PC-9 (cell line): ENCODE data around the gene GLYATL1. TPM values are rescaled to one million over a fixed set of nuclear protein-coding genes. Genes with fewer than 3 reads are reported as not detected.

Source experiments
- BruUV-seq: library from RNA; stranded (reverse); fragments of 400-500 nt; replicated peaks from 2 replicates; lab custom pipeline; 2021; lab: Mats Ljungman, UMichigan
- CTCF ChIA-PET: fragments of 300-600 bp; sonication (Branson Sonifier 250); formaldehyde crosslinking; loops from one replicate; lab custom pipeline; 2022; ENCODE audit warnings: antibody characterized with exemption; lab: Charles Lee
- POLR2A ChIA-PET: fragments of 300-600 bp; sonication (Branson Sonifier 250); formaldehyde crosslinking; loops from one replicate; lab custom pipeline; 2022; ENCODE audit warnings: antibody characterized with exemption; ENCODE audit not compliant: unreplicated experiment; lab: Charles Lee
- DNase-seq, 2 experiments: peaks; one replicate each; pipeline versions ENCODE4 v3.0.0 to v3.0.0-alpha.2; 2015 to 2022; ENCODE audit warnings: mixed read lengths in 1 of 2
- H2AFZ ChIP-seq: fragments of 200-600 bp; sonication (generic); 2 replicates; pipeline ENCODE4 v1.8.1; 2017; ENCODE audit warnings: antibody characterized with exemption
- H3F3A ChIP-seq: fragments of 200-600 bp; sonication (generic); 2 replicates; pipeline ENCODE4 v1.8.1; 2017; ENCODE audit warnings: antibody characterized with exemption, mild to moderate bottlenecking, low read depth; ENCODE audit not compliant: insufficient read depth
- H3K27ac ChIP-seq: fragments of 200-600 bp; sonication (generic); 2 replicates; pipeline ENCODE4 v1.6.1; 2016; ENCODE audit warnings: mixed run types
- H3K27me3 ChIP-seq: fragments of 200-600 bp; sonication (generic); 2 replicates; pipeline ENCODE4 v1.6.1; 2016; ENCODE audit warnings: low read depth, mixed run types; ENCODE audit not compliant: insufficient read depth
- H3K36me3 ChIP-seq: fragments of 200-600 bp; sonication (generic); 2 replicates; pipeline ENCODE4 v1.6.1; 2016; ENCODE audit warnings: low read depth, mixed run types
- H3K4me1 ChIP-seq: fragments of 200-600 bp; sonication (generic); replicated peaks from 2 replicates; pipeline ENCODE4 v1.6.1; 2016; ENCODE audit warnings: mixed run types; ENCODE audit not compliant: insufficient read depth
- H3K4me2 ChIP-seq: fragments of 200-600 bp; sonication (generic); 2 replicates; pipeline ENCODE4 v1.6.1; 2017; ENCODE audit warnings: mixed run types
- H3K4me3 ChIP-seq: fragments of 200-600 bp; sonication (generic); 2 replicates; pipeline ENCODE4 v1.6.1; 2016; ENCODE audit warnings: mixed run types
- H3K79me2 ChIP-seq: fragments of 200-600 bp; sonication (generic); 2 replicates; pipeline ENCODE4 v1.6.1; 2017; ENCODE audit warnings: low read depth, mixed run types
- H3K9me2 ChIP-seq: fragments of 200-600 bp; sonication (generic); 2 replicates; pipeline ENCODE4 v1.8.1; 2017; ENCODE audit warnings: mild to moderate bottlenecking; ENCODE audit not compliant: insufficient read depth
- H3K9me3 ChIP-seq: fragments of 200-600 bp; sonication (generic); 2 replicates; pipeline ENCODE4 v1.8.1; 2016; ENCODE audit warnings: low read depth; ENCODE audit not compliant: insufficient read depth
- H4K20me1 ChIP-seq: fragments of 200-600 bp; sonication (generic); 2 replicates; pipeline ENCODE4 v1.8.1; 2017; ENCODE audit not compliant: insufficient read depth
- EZH2 ChIP-seq: fragments of 200-600 bp; sonication (generic); IDR thresholded peaks from 2 replicates; pipeline ENCODE4 v1.8.0; 2017; ENCODE audit warnings: antibody characterized with exemption, low read depth
- intact Hi-C: fragments of 100-400 bp; cut with micrococcal nuclease; formaldehyde crosslinking; loops from one replicate; pipeline ENCODE4 v1.10.0; 2022; ENCODE audit not compliant: unreplicated experiment
- total RNA-seq: library from RNA; stranded (reverse); gene quantifications from 2 replicates; pipeline ENCODE4 v1.2.3, GENCODE V29; 2021
- TF ChIP-seq, protein P1 (sequence below): fragments of 200-600 bp; sonication (generic); conservative IDR thresholded peaks from 2 replicates; pipeline ENCODE4 v1.6.1; 2017; ENCODE audit warnings: mixed run types, antibody characterized with exemption, mild to moderate bottlenecking, moderate library complexity

The GLYATL1 gene
- total RNA-seq, 1 experiment from 2014 or later, result not detected

GRCh38 chr11:58977470-58977869, 38.2 kb downstream of the GLYATL1 start:
- no TSS peak for BruUV-seq
- ChIA-PET CTCF (no interaction called here), POLR2A (no interaction called here)
- no peaks in the 10 kb centered on the region for H3K4me1 ChIP-seq
- H4K20me1 ChIP-seq, result no peaks in the 10 kb centered on the region
- no peaks in the 10 kb centered on the region for H3K9me3 ChIP-seq
- no peak for TF ChIP-seq EZH2
- TF ChIP-seq, protein P1, sequence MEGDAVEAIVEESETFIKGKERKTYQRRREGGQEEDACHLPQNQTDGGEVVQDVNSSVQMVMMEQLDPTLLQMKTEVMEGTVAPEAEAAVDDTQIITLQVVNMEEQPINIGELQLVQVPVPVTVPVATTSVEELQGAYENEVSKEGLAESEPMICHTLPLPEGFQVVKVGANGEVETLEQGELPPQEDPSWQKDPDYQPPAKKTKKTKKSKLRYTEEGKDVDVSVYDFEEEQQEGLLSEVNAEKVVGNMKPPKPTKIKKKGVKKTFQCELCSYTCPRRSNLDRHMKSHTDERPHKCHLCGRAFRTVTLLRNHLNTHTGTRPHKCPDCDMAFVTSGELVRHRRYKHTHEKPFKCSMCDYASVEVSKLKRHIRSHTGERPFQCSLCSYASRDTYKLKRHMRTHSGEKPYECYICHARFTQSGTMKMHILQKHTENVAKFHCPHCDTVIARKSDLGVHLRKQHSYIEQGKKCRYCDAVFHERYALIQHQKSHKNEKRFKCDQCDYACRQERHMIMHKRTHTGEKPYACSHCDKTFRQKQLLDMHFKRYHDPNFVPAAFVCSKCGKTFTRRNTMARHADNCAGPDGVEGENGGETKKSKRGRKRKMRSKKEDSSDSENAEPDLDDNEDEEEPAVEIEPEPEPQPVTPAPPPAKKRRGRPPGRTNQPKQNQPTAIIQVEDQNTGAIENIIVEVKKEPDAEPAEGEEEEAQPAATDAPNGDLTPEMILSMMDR, result no peak
- no peak for DNase-seq
- intact Hi-C loops, result no loop called here
- H3K27me3 ChIP-seq, result no peaks in the 10 kb centered on the region; the same call in 1 of the 2 replicates
- H3F3A ChIP-seq, result no peaks in the 10 kb centered on the region
- H3K36me3 ChIP-seq, result no peaks in the 10 kb centered on the region
- no peak overlapping the region for H3K27ac ChIP-seq
- no peaks in the 10 kb centered on the region for H3K79me2 ChIP-seq
- no peak overlapping the region for H2AFZ ChIP-seq
- H3K9me2 ChIP-seq, result no peaks in the 10 kb centered on the region
- H3K4me3 ChIP-seq, result no peak overlapping the region
- H3K4me2 ChIP-seq, result no peak overlapping the region

DNA sequence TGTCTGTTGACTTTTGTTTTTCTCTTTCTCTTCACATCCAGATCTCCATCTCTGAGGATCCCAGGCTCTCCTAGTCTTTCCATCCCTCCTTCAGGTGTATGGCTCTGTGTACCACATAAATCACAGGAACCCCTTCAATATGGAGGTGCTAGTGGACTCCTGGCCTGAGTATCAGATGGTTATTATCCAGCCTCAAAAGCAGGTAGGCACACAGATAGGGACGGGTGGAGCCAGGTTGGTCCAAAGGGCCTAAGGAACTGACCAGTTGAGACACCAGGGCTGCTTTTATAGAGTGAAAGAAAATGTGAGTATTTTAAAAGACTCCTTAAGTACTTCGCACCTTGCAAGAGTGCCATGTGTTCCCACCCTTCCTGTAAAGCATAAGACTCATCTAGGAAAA, 39.9 kb downstream of the GLYATL1 start:
- H2AFZ ChIP-seq, result no peak overlapping the region
- H3K4me1 ChIP-seq, result no peaks in the 10 kb centered on the region
- no TSS peak for BruUV-seq
- H3K9me2 ChIP-seq, result no peaks in the 10 kb centered on the region
- H4K20me1 ChIP-seq, result no peaks in the 10 kb centered on the region
- no peak overlapping the region for H3K4me3 ChIP-seq
- H3F3A ChIP-seq, result no peaks in the 10 kb centered on the region
- H3K27me3 ChIP-seq, result no peaks in the 10 kb centered on the region; the same call in 1 of the 2 replicates
- H3K79me2 ChIP-seq, result no peaks in the 10 kb centered on the region
- H3K36me3 ChIP-seq, result no peaks in the 10 kb centered on the region
- no peak overlapping the region for H3K4me2 ChIP-seq
- CTCF ChIA-PET, result no interaction called here
- TF ChIP-seq EZH2, result no peak
- TF ChIP-seq, protein P1, result no peak
- H3K9me3 ChIP-seq, result no peaks in the 10 kb centered on the region
- intact Hi-C loops, result no loop called here
- DNase-seq, result no peak
- POLR2A ChIA-PET, result no interaction called here
- H3K27ac ChIP-seq, result no peak overlapping the region

DNA sequence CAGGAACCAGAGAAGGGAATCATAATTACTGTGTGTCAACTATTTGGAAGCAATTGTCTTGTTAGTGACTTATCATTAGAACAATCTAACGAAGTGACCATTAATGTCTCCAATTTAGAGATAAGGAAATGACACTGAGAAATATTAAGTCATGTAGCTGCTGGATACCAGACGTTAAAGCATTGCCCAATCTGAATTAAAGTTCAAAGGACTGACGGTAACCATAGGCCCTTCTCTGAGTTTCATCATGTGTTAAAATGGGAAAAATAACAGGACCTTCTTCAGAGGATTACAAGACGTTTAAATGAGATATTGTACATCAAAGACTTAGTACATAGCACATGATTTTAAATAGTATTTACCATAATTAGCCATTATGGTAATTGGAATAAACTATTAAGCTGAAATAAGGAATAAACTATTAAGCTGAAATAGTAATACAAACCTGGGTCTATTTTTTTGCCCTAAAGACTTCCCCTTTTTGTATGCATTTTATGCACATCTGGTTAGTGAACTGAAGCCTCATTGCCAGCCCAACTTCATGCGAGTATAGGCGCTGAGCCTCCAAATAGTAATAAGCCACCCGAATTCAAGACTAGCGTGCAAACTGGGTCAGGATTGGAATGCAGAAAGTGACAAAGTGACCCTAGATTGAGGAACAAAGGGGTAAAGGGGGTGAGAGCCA, 41.0 kb downstream of the GLYATL1 start:
- H3K27me3 ChIP-seq, result no peaks in the 10 kb centered on the region; the same call in 1 of the 2 replicates
- H4K20me1 ChIP-seq, result no peaks in the 10 kb centered on the region
- H3K79me2 ChIP-seq, result no peaks in the 10 kb centered on the region
- H3K4me1 ChIP-seq, result no peaks in the 10 kb centered on the region
- BruUV-seq, result no TSS peak
- H3K36me3 ChIP-seq, result no peaks in the 10 kb centered on the region
- no peak overlapping the region for H2AFZ ChIP-seq
- POLR2A ChIA-PET, result no interaction called here
- no peak overlapping the region for H3K4me3 ChIP-seq
- no peaks in the 10 kb centered on the region for H3K9me3 ChIP-seq
- H3K9me2 ChIP-seq, result no peaks in the 10 kb centered on the region
- H3F3A ChIP-seq, result no peaks in the 10 kb centered on the region
- H3K4me2 ChIP-seq, result no peak overlapping the region
- CTCF ChIA-PET, result no interaction called here
- intact Hi-C loops, result no loop called here
- H3K27ac ChIP-seq, result no peak overlapping the region
- DNase-seq, result no peak
- TF ChIP-seq EZH2, result no peak
- TF ChIP-seq, protein P1, result no peak
